Measurements from ENCODE around the gene PNPLA7. TPM values are rescaled to one million over a fixed set of nuclear protein-coding genes. Genes with fewer than 3 reads are reported as not detected.

PNPLA7 gene
- total and polyA plus RNA-seq, 4 donors = 0.75 to 6.5 (median 2.1) TPM

- 80% methylated on average over 12 of the region's 12 CpGs for WGBS
- Histone ChIP-seq H3K27me3 (ENCODE audit: control insufficient read depth in 4 of 4, insufficient read depth in 4 of 4, low read length in 3 of 4) (no peaks in the 10 kb centered on the region), H3K27ac (ENCODE audit: low read depth in 1 of 2, low read length in 2 of 2) (no peak overlapping the region), H3K9ac (ENCODE audit: low read depth in 1 of 2, low read length in 2 of 2) (no peak overlapping the region), H3K4me1 (ENCODE audit: control insufficient read depth in 4 of 4, insufficient read depth in 4 of 4, low read length in 3 of 4) (peaks cover 24 to 53% (median 39%) of the 10 kb centered on the region in 4 donors), H3K4me3 (ENCODE audit: low read depth in 1 of 3, low read length in 3 of 3) (no peak overlapping the region), H3K36me3 (ENCODE audit: control insufficient read depth in 4 of 4, insufficient read depth in 3 of 4, low read depth in 1 of 4, low read length in 3 of 4) (peaks cover 0 to 2% (median 1%) of the 10 kb centered on the region in 4 donors), H3K9me3 (ENCODE audit: control insufficient read depth in 4 of 4, low read length in 3 of 4) (no peaks in the 10 kb centered on the region)
- DNase-seq (ENCODE audit: low spot score) = no peak
- no peak for TF ChIP-seq FOXA2 (IDR thresholded peaks at IDR 0.05)
- peak in 1 of 2 donors; percentile 13 for TF ChIP-seq HNF4A (conservative IDR thresholded peaks at IDR 0.05)
Measured at GRCh38 chr9:137456061-137456863, 93.9 kb downstream of the PNPLA7 start.

GRCh38 chr9:137455359-137455991 is 94.7 kb downstream of the PNPLA7 start:
- DNase-seq (ENCODE audit: low spot score) = no peak
- 89% methylated on average over 18 of the region's 18 CpGs for WGBS
- Histone ChIP-seq H3K27ac (ENCODE audit: low read depth in 1 of 2, low read length in 2 of 2) (peak overlapping the region; percentile 90 to 92), H3K36me3 (ENCODE audit: control insufficient read depth in 4 of 4, insufficient read depth in 3 of 4, low read depth in 1 of 4, low read length in 3 of 4) (peaks cover 0 to 2% (median 1%) of the 10 kb centered on the region in 4 donors), H3K4me1 (ENCODE audit: control insufficient read depth in 4 of 4, insufficient read depth in 4 of 4, low read length in 3 of 4) (peaks cover 24 to 53% (median 39%) of the 10 kb centered on the region in 4 donors), H3K9ac (ENCODE audit: low read depth in 1 of 2, low read length in 2 of 2) (no peak overlapping the region), H3K27me3 (ENCODE audit: control insufficient read depth in 4 of 4, insufficient read depth in 4 of 4, low read length in 3 of 4) (no peaks in the 10 kb centered on the region), H3K9me3 (ENCODE audit: control insufficient read depth in 4 of 4, low read length in 3 of 4) (no peaks in the 10 kb centered on the region), H3K4me3 (ENCODE audit: low read depth in 1 of 3, low read length in 3 of 3) (no peak overlapping the region)
- no peak for TF ChIP-seq HNF4A (conservative IDR thresholded peaks at IDR 0.05)
- TF ChIP-seq CTCF (IDR thresholded peaks at IDR 0.05; ENCODE audit: low read depth, low read length, missing input control) = no peak
- no peak for TF ChIP-seq REST (IDR thresholded peaks at IDR 0.05)
- no peak for TF ChIP-seq HNF4G (IDR thresholded peaks at IDR 0.05)
- no peak for TF ChIP-seq FOXA2 (IDR thresholded peaks at IDR 0.05)
- TF ChIP-seq JUND (IDR thresholded peaks at IDR 0.05) = no peak

GRCh38 chr9:137454597-137455358 is 95.4 kb downstream of the PNPLA7 start:
- Histone ChIP-seq H3K4me3 (ENCODE audit: low read depth in 1 of 3, low read length in 3 of 3) (peak overlapping the region; percentile 2 to 58 (median 25)), H3K27ac (ENCODE audit: low read depth in 1 of 2, low read length in 2 of 2) (peak overlapping the region; percentile 90 to 92), H3K9me3 (ENCODE audit: control insufficient read depth in 4 of 4, low read length in 3 of 4) (no peaks in the 10 kb centered on the region), H3K9ac (ENCODE audit: low read depth in 1 of 2, low read length in 2 of 2) (peak overlapping the region; percentile 35 to 74), H3K4me1 (ENCODE audit: control insufficient read depth in 4 of 4, insufficient read depth in 4 of 4, low read length in 3 of 4) (peaks cover 24 to 53% (median 38%) of the 10 kb centered on the region in 4 donors), H3K36me3 (ENCODE audit: control insufficient read depth in 4 of 4, insufficient read depth in 3 of 4, low read depth in 1 of 4, low read length in 3 of 4) (peaks cover 0 to 4% (median 1%) of the 10 kb centered on the region in 4 donors), H3K27me3 (ENCODE audit: control insufficient read depth in 4 of 4, insufficient read depth in 4 of 4, low read length in 3 of 4) (no peaks in the 10 kb centered on the region)
- no peak for DNase-seq (ENCODE audit: low spot score)
- 43% methylated on average over 30 of the region's 30 CpGs for WGBS
- peak; percentile 65 to 67 for TF ChIP-seq RXRA (IDR thresholded peaks at IDR 0.05)
- no peak for TF ChIP-seq RAD21 (IDR thresholded peaks at IDR 0.05)
- peak; percentile 24 for TF ChIP-seq YY1 (IDR thresholded peaks at IDR 0.05)
- no peak for TF ChIP-seq CTCF (IDR thresholded peaks at IDR 0.05; ENCODE audit: low read depth, low read length, missing input control)
- TF ChIP-seq GABPA (IDR thresholded peaks at IDR 0.05 in 1 of 2, conservative IDR thresholded peaks at IDR 0.05 in 1 of 2) = peak in 1 of 2 donors; percentile 6
- TF ChIP-seq SP1 (IDR thresholded peaks at IDR 0.05) = peak; percentile 82
- no peak for TF ChIP-seq FOXA2 (IDR thresholded peaks at IDR 0.05)
- TF ChIP-seq MAX (IDR thresholded peaks at IDR 0.05) = no peak
- no peak for TF ChIP-seq JUND (IDR thresholded peaks at IDR 0.05)
- TF ChIP-seq ZBTB33 (IDR thresholded peaks at IDR 0.05) = no peak
- peak; percentile 79 to 81 for TF ChIP-seq HNF4A (conservative IDR thresholded peaks at IDR 0.05)
